Panc1 (cell line): ENCODE data around the gene EPHB1. TPM values are rescaled to one million over a fixed set of nuclear protein-coding genes. Genes with fewer than 3 reads are reported as not detected.

Source experiments
- ATAC-seq: fragments of 200-7000 bp; cut with Tn5 transposase; 2 replicates; pipeline ENCODE4 v1.9.1; 2020; ENCODE audit warnings: mild to moderate bottlenecking, moderate library complexity
- BruUV-seq: library from RNA; stranded (reverse); fragments of 400-500 nt; replicated peaks from 2 replicates; lab custom pipeline; 2021; lab: Mats Ljungman, UMichigan
- CTCF ChIA-PET: fragments of 300-600 bp; sonication (Branson Sonifier 250); formaldehyde crosslinking; loops from one replicate; lab custom pipeline; 2022; ENCODE audit warnings: antibody characterized with exemption; lab: Charles Lee
- POLR2A ChIA-PET: fragments of 300-600 bp; sonication (Branson Sonifier 250); formaldehyde crosslinking; loops from one replicate; lab custom pipeline; 2022; ENCODE audit warnings: antibody characterized with exemption; lab: Charles Lee
- DNase-seq: peaks from one replicate; pipeline ENCODE4 v3.0.0-alpha.2; 2010; ENCODE audit warnings: low read depth, low spot score
- H3K27ac ChIP-seq: 2 replicates; pipeline ENCODE4 v1.5.1; 2011; ENCODE audit warnings: mild to moderate bottlenecking, low read length, inconsistent platforms
- H3K27me3 ChIP-seq: fragments of 200-500 bp; sonication (Bioruptor generic); 2 replicates; pipeline ENCODE4 v1.6.0; 2014; ENCODE audit warnings: low read length, inconsistent platforms; ENCODE audit not compliant: control insufficient read depth, insufficient read depth
- H3K36me3 ChIP-seq: fragments of 200-500 bp; sonication (Bioruptor generic); 2 replicates; pipeline ENCODE4 v1.5.1; 2014; ENCODE audit warnings: inconsistent platforms, mild to moderate bottlenecking, low read length, moderate library complexity; ENCODE audit not compliant: control insufficient read depth, insufficient read depth
- H3K4me1 ChIP-seq: 2 replicates; pipeline ENCODE4 v1.5.1; 2011; ENCODE audit warnings: inconsistent platforms, mild to moderate bottlenecking, low read length, moderate library complexity; ENCODE audit not compliant: control insufficient read depth, insufficient read depth
- H3K4me3 ChIP-seq, 2 experiments: 2 replicates each; pipeline ENCODE4 v1.5.1; 2011 to 2012; ENCODE audit warnings: low read depth in 2 of 2, low read length in 2 of 2, mild to moderate bottlenecking in 2 of 2, inconsistent platforms in 1 of 2, moderate library complexity in 1 of 2
- H3K9me3 ChIP-seq: fragments of 200-500 bp; sonication (Bioruptor generic); 2 replicates; pipeline ENCODE4 v1.5.1; 2014; ENCODE audit warnings: low read depth, mild to moderate bottlenecking, inconsistent platforms, low read length, moderate library complexity; ENCODE audit not compliant: control insufficient read depth, insufficient read depth
- POLR2AphosphoS5 ChIP-seq: IDR thresholded peaks from 2 replicates; pipeline ENCODE4 v1.6.1; 2012; ENCODE audit warnings: mild to moderate bottlenecking, low read depth, low read length, moderate library complexity
- REST ChIP-seq, 2 experiments: IDR thresholded peaks; 2 replicates each; pipeline ENCODE4 v1.6.1; 2011 to 2012; ENCODE audit warnings: low read depth in 2 of 2, control low read depth in 1 of 2, low read length in 1 of 2, mild to moderate bottlenecking in 1 of 2, moderate library complexity in 1 of 2; ENCODE audit not compliant: insufficient read depth in 1 of 2
- SIN3A ChIP-seq: IDR thresholded peaks from 2 replicates; pipeline ENCODE4 v1.6.1; 2012; ENCODE audit warnings: low read depth, mild to moderate bottlenecking, low read length, moderate library complexity, borderline replicate concordance; ENCODE audit not compliant: insufficient read depth
- TCF7L2 ChIP-seq: IDR thresholded peaks from 2 replicates; pipeline ENCODE4 v1.6.1; 2011; ENCODE audit warnings: mild to moderate bottlenecking, low read depth, low read length, inconsistent platforms
- in situ Hi-C: cut with HindIII; loops from 2 replicates; pipeline ENCODE4 v1.10.0; 2016; ENCODE audit warnings: low sequenced_read_pairs, low pct_unique_long_range_greater_than_20kb
- intact Hi-C: fragments of 100-400 bp; cut with micrococcal nuclease; formaldehyde crosslinking; loops from one replicate; pipeline ENCODE4 v1.10.0; 2022; ENCODE audit not compliant: unreplicated experiment
- total RNA-seq: library from RNA; stranded (reverse); gene quantifications from one replicate; pipeline ENCODE4 v1.2.1, GENCODE V29; 2021; ENCODE audit not compliant: unreplicated experiment
- TF ChIP-seq, protein P1 (sequence below): fragments of 450-650 bp; IDR thresholded peaks from 2 replicates; pipeline ENCODE4 v1.5.1; 2017; ENCODE audit warnings: mild to moderate bottlenecking

Gene EPHB1
- total RNA-seq, 1 experiment from 2014 or later, result 0.46 TPM

DNA sequence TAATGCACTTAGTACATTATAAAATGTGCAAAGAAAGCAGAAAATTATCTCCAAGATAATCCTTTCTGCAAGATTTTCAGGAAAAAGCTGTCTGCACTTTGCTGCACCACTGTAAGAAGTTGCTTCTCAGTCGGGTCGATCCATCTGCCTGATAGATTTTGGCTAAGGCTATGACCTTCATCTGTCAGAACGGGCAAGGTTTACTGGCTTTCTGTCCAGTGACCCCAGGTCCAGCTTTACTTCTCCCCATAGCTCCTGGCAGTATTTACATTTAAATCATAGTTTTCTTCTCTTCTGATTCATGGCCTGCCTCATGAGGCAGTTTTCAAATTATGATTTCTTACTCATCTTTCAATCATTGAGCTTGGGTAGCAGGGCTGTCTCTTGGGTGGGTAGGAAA is 422.7 kb downstream of the EPHB1 start:
- no TSS peak for BruUV-seq
- in situ Hi-C loops, result no loop called here
- CTCF ChIA-PET, result no interaction called here

DNA sequence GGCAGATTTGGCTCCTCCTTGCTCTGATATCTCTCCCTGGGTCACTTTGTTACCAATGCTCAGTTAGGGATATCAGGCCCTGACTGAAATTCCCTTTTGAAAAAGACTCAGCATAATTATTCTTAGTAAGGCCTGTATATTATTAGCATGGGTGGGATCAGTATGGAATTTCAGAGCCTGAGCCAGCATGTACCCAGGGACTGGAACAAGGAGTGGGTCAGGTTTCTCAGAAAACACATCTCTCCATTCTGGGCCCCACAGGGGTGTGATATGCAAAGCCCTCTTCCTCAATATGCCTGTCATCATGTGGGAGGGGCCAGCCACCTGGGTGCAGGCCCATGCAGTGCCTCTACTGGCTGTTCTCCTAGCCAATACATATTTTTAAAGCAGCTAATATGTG is 423.2 kb downstream of the EPHB1 start:
- no peak for DNase-seq
- no peaks in the 10 kb centered on the region for H3K36me3 ChIP-seq
- BruUV-seq, result no TSS peak
- POLR2A ChIA-PET, result no interaction called here
- ATAC-seq, result no peak
- in situ Hi-C loops, result no loop called here
- H3K27ac ChIP-seq, result no peak overlapping the region
- CTCF ChIA-PET, result no interaction called here
- no peaks in the 10 kb centered on the region for H3K4me1 ChIP-seq
- intact Hi-C loops, result no loop called here
- H3K9me3 ChIP-seq, result no peaks in the 10 kb centered on the region
- TF ChIP-seq POLR2AphosphoS5 (no peak), SIN3A (no peak), TCF7L2 (no peak), REST (IDR thresholded peaks at IDR 0.05; ENCODE audit: insufficient read depth in 1 of 2, low read depth in 2 of 2, low read length in 1 of 2) (no peak)
- TF ChIP-seq, protein P1, sequence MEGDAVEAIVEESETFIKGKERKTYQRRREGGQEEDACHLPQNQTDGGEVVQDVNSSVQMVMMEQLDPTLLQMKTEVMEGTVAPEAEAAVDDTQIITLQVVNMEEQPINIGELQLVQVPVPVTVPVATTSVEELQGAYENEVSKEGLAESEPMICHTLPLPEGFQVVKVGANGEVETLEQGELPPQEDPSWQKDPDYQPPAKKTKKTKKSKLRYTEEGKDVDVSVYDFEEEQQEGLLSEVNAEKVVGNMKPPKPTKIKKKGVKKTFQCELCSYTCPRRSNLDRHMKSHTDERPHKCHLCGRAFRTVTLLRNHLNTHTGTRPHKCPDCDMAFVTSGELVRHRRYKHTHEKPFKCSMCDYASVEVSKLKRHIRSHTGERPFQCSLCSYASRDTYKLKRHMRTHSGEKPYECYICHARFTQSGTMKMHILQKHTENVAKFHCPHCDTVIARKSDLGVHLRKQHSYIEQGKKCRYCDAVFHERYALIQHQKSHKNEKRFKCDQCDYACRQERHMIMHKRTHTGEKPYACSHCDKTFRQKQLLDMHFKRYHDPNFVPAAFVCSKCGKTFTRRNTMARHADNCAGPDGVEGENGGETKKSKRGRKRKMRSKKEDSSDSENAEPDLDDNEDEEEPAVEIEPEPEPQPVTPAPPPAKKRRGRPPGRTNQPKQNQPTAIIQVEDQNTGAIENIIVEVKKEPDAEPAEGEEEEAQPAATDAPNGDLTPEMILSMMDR, result no peak
- H3K27me3 ChIP-seq, result no peaks in the 10 kb centered on the region
- H3K4me3 ChIP-seq, result no peak overlapping the region

More for the DNA sequence above, 422.7 kb downstream of the EPHB1 start:
- ATAC-seq (no peak), DNase-seq (no peak)
- H3K4me1 ChIP-seq, result no peaks in the 10 kb centered on the region
- POLR2A ChIA-PET, result no interaction called here
- H3K27me3 ChIP-seq, result 0 out of 2 replicates have a peak, but pooled peaks cover 2% of the 10 kb centered on the region
- no peak overlapping the region for H3K4me3 ChIP-seq
- H3K9me3 ChIP-seq, result no peaks in the 10 kb centered on the region
- intact Hi-C loops, result no loop called here
- TF ChIP-seq SIN3A (no peak), POLR2AphosphoS5 (no peak), TCF7L2 (no peak), REST (IDR thresholded peaks at IDR 0.05; ENCODE audit: insufficient read depth in 1 of 2, low read depth in 2 of 2, low read length in 1 of 2) (no peak)
- TF ChIP-seq, protein P1, result no peak
- H3K27ac ChIP-seq, result no peak overlapping the region
- no peaks in the 10 kb centered on the region for H3K36me3 ChIP-seq
